GM21390 (cell line): Measurements from ENCODE around the gene HPN.
"Not testable (repeated sequence)": the region's sequence is repeated elsewhere in the genome, so short reads cannot be mapped to it uniquely, and the experiment has no call there.

Experiments used
- ATAC-seq: cut with Tn5 transposase; IDR thresholded peaks from one replicate; pipeline ENCODE4 v1.9.1; 2021; ENCODE audit not compliant: unreplicated experiment

HPN gene

GRCh38 chr19:35027009-35027408 is 14.5 kb upstream of the HPN start:
- no peak for ATAC-seq

GRCh38 chr19:35027851-35028599 is 13.5 kb upstream of the HPN start:
- no peak for ATAC-seq

- ATAC-seq: not testable (repeated sequence)
Observed at GRCh38 chr19:35028600-35028885, 13.0 kb upstream of the HPN start.

- ATAC-seq: not testable (repeated sequence)
Observed at GRCh38 chr19:35029275-35029736, 12.2 kb upstream of the HPN start.

GRCh38 chr19:35029737-35030256 is 11.7 kb upstream of the HPN start:
- no peak for ATAC-seq

- ATAC-seq: no peak
Observed at GRCh38 chr19:35030257-35031071, 11.1 kb upstream of the HPN start, which contains the start of gene SCN1B. Gene SCN1B (plus strand): TSS chr19:35030470. CDS start chr19:35030821, 351 bp downstream.

GRCh38 chr19:35031072-35031881 is 10.2 kb upstream of the HPN start:
- ATAC-seq: no peak

GRCh38 chr19:35032356-35032865 is 9.1 kb upstream of the HPN start:
- ATAC-seq: no peak

GRCh38 chr19:35033067-35034004 is 8.2 kb upstream of the HPN start:
- ATAC-seq: no peak

GRCh38 chr19:35034005-35034502 is 7.5 kb upstream of the HPN start:
- ATAC-seq: no peak

GRCh38 chr19:35034588-35035382 is 6.7 kb upstream of the HPN start:
- ATAC-seq: no peak

- ATAC-seq: no peak
Observed at GRCh38 chr19:35037716-35038622, 3.6 kb upstream of the HPN start.

GRCh38 chr19:35038623-35039512 is 2.7 kb upstream of the HPN start:
- no peak for ATAC-seq

GRCh38 chr19:35039881-35040825 is 1.4 kb upstream of the HPN start:
- no peak for ATAC-seq

- ATAC-seq: no peak
Observed at GRCh38 chr19:35040826-35041547, 534 bp upstream of the HPN start.
